GM21529 (cell line): ENCODE measurements around the gene PLEKHA5.
"Not testable (repeated sequence)": the region's sequence is repeated elsewhere in the genome, so short reads cannot be mapped to it uniquely, and the experiment has no call there.

Source experiments
- ATAC-seq: cut with Tn5 transposase; IDR thresholded peaks from one replicate; pipeline ENCODE4 v1.9.1; 2021; ENCODE audit not compliant: unreplicated experiment

Gene PLEKHA5

DNA sequence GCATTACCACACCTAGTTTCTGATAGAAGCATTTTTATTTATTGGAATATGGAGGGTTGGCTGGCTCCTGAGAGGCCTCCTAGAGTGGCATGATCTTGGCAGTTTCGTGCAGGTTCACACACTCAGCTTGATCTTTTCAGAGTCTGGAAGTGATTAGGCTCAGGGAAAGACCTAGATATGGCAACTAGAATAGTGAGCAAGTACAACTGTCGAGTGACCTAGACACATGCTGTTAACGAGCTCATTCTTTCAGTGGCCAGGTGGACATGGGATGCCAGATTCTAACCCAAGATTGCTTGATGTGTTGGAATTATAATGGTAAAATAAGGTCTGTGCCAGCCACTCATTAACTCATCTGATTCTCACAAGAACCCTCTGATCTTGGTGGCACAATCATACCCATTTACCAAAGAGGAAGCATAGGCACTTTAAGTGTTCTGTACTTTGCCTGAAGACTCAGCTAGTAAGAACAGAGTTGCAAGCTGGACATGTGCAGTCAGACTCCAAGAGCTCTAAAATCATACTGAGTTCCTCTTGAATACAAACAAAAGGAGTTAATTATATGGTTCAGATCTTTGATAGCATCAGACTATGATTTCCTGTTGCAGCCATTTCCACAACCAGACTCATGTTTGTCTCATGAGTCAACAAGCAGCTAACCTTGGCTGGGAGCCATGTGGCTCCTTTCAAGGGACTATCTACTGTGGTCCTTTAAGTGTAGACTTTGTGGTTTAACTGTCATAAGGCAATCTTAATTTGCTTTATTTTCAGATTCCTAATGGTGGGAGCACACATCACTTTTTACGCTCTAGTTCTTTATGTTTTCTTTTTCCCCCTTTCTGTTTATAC lies 144.2 kb downstream of the PLEKHA5 start:
- no peak for ATAC-seq

- no peak for ATAC-seq
Measured at GRCh38 chr12:19276767-19277166, 147.2 kb downstream of the PLEKHA5 start.

GRCh38 chr12:19277711-19278110 lies 148.2 kb downstream of the PLEKHA5 start:
- ATAC-seq: no peak

DNA sequence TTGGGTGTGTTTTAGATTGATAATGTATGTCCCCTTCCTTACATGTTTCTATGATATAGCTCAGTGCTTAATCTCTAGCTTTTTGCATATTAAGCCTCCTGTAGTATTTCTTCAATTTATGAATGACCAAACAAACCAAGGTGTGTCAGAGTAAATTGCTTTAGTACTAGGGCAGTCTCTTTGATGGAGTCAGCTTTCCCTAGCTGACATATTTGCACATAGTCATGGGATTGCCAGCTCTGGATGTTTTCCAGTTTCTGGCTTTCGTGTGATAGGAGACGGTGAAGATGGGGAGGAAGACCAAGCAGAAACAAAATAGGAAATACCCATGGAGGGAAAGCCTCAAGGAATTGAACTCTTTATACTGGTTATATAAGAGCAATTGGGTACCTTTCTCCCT lies 148.9 kb downstream of the PLEKHA5 start:
- ATAC-seq: no peak

DNA sequence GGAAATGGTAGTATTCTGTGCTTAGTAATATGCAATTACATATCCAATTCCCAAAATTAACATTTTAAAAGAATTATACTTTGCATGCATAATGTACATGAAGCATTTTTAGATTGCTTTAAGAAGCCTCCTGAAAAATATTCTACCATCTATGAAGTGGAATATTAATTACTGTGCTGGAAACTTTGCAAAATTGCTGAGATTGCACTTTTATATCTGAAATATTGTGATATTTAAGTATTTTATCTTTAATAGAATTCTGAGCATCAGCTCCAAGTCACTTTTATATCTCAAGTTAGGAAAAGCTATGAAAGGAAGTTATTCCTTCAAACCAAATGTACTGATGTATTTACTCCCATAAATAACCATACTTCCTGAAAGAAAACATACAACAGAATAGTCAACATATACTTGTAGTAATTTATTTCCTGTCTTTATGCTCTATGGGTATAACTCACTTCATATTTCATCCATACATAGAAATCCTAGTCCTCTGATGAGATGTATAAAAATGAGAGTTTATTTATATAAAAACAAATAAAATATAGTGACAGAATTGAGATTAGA lies 152.7 kb downstream of the PLEKHA5 start:
- ATAC-seq: no peak

GRCh38 chr12:19284658-19285057 lies 155.1 kb downstream of the PLEKHA5 start:
- ATAC-seq: no peak

- no peak for ATAC-seq
Measured at GRCh38 chr12:19285793-19286448, 156.4 kb downstream of the PLEKHA5 start.

GRCh38 chr12:19287302-19287701 lies 157.8 kb downstream of the PLEKHA5 start:
- ATAC-seq: no peak

DNA sequence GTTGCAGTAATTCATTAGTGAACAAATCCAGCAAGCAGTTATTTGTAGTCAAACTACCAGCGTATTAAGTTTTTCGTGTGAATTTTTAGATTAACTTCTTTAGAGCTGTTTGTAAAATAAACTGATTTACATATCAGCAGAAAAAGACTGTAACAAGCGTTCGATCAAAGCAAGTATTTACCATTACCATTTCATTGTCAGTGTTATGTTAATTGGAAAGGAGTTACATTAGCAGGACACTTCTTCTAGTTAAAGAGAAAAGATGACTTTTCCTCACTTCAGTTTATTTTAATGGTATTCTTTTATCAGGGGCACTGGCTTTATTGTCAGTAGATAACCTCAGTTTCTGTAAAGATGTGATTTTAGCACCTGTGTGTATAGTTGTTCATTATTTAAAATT lies 158.6 kb downstream of the PLEKHA5 start:
- no peak for ATAC-seq

- no peak for ATAC-seq
Measured at GRCh38 chr12:19288603-19289244, 159.2 kb downstream of the PLEKHA5 start.

DNA sequence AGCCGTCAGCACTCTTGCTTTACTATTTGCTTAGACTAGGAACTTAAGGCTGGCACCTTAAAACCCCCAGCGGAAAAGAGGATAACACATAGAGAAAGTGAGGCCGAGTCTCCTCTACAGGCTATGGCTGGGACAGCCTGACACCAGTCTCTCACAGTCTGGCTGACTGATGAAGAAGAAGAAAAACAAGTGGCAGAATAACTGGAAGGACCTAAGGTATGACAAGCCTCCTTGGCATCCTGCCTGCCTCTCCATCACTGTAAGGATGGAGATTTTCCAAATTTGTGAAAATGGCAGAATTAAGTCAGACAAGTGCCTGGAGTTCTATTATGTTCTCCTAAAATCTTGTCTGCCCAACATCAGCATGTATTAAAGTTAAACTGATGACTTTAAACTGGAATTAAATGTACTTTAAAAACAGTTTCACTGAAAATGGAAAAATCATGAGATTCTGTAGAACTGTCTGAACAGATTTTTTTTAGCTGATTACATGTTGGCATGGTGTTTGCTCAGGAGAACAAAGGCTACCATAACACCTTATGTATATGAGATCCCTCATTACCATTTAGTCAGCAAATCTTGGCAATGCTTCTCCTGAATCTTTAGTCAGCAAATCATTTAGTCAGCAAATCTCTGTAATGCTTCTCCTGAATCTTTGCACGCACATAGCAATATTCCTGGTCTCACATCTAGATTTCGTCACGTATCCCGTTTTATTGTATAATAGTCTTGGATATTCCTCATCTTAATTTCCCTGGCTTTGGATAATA lies 169.5 kb downstream of the PLEKHA5 start:
- no peak for ATAC-seq

GRCh38 chr12:19299765-19300164 lies 170.2 kb downstream of the PLEKHA5 start:
- no peak for ATAC-seq

DNA sequence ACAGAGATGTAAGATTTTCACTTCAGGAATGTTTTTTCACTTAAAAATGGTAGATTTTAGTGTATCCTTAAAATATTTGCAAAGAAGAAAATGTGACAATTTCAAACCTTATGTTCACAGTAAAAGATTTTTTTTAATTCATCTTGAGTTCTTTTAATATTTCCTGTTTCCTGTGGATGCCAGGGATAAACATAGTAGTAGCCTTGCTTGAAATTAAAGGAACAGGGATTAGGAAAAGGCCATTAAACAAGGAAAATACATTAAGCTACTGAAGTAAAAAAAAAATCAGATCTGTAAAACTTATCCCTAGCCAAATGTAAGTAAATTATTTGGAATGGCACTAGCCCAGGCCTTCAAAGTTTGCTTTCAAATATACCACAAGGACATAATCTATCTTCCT lies 171.7 kb downstream of the PLEKHA5 start:
- ATAC-seq: no peak

- no peak for ATAC-seq
Measured at GRCh38 chr12:19301688-19302087, 172.2 kb downstream of the PLEKHA5 start.

DNA sequence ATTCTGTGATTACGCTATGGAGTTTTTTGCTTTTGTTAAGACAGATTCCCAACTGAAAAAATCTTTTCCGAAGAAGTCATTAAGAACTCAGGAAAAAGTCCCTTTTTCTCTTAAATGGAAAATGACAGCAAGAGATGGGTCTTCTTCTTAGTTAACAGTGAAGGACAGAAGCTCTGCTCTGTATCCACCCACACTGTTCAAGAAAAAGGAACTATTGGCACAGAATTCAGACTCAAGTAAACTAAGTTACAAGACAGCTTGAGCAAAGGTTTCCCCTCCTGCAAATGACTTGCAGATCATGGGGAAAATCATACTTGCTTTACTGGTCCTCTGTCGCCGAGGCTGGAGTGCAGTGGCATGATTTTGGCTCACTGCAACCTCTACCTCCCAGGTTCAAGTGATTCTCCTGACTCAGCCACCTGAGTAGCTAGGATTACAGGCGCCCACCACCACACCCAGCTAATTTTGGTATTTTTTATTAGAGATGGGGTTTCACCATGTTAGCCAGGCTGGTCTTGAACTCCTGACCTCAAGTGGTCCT lies 172.6 kb downstream of the PLEKHA5 start:
- ATAC-seq: no peak

- no peak for ATAC-seq
Measured at GRCh38 chr12:19303496-19303895, 174.0 kb downstream of the PLEKHA5 start.

GRCh38 chr12:19304149-19304750 lies 174.7 kb downstream of the PLEKHA5 start:
- ATAC-seq: no peak

GRCh38 chr12:19305621-19306020 lies 176.1 kb downstream of the PLEKHA5 start:
- not testable (repeated sequence) for ATAC-seq

- no peak for ATAC-seq
Measured at GRCh38 chr12:19306366-19306765, 176.8 kb downstream of the PLEKHA5 start.

DNA sequence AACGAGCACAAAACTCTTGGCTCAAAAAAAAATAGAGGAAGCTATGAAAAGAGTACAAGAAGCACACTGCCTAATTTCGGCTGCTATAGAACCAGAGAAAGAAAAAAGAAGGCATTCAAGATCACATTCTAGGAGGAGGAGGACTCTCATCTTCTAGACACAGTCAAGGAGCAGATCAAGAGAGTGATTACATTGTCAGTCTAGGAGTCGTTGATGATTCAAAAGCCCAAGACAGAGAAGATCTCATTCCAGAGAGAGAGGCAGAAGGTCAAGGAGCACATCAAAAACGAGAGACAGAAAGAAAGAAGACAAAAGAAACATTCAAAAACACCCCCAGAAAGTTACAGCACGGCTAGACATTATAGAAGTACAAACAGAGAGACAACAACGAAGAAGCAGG lies 177.9 kb downstream of the PLEKHA5 start:
- ATAC-seq: no peak
